GM12872 (cell line): ENCODE data around the gene MAN1A2.

Experiments used
- TF ChIP-seq, protein P1 (sequence below): IDR thresholded peaks from 3 replicates; pipeline ENCODE4 v1.5.1; 2011; ENCODE audit warnings: low read depth, mild to moderate bottlenecking, low read length, moderate library complexity; ENCODE audit not compliant: insufficient read depth

Gene MAN1A2

GRCh38 chr1:117398957-117399356, 31.7 kb downstream of the MAN1A2 start:
- TF ChIP-seq, protein P1, sequence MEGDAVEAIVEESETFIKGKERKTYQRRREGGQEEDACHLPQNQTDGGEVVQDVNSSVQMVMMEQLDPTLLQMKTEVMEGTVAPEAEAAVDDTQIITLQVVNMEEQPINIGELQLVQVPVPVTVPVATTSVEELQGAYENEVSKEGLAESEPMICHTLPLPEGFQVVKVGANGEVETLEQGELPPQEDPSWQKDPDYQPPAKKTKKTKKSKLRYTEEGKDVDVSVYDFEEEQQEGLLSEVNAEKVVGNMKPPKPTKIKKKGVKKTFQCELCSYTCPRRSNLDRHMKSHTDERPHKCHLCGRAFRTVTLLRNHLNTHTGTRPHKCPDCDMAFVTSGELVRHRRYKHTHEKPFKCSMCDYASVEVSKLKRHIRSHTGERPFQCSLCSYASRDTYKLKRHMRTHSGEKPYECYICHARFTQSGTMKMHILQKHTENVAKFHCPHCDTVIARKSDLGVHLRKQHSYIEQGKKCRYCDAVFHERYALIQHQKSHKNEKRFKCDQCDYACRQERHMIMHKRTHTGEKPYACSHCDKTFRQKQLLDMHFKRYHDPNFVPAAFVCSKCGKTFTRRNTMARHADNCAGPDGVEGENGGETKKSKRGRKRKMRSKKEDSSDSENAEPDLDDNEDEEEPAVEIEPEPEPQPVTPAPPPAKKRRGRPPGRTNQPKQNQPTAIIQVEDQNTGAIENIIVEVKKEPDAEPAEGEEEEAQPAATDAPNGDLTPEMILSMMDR: no peak

DNA sequence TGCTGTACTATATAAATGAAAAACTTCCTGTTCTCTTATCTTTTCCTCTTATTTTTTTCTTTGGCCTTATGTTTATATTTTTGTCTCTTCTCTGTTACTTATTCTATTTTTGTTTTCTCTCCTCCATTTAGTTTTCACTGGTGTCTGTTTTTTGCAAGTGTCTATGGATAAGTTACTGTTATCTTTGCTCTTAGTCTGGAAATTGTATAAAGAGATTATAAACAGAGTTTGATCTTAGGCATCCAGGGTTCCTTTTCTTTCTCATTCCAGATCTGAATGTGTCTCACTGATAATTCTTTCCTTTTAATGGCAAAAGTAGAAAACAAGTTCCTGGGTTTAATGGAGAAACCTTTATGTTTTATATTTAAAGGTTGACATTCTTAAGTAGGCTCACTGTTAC, 34.5 kb downstream of the MAN1A2 start:
- TF ChIP-seq, protein P1: no peak

GRCh38 chr1:117403597-117403996, 36.3 kb downstream of the MAN1A2 start:
- TF ChIP-seq, protein P1: no peak

- TF ChIP-seq, protein P1: no peak
Observed at GRCh38 chr1:117405042-117405441, 37.8 kb downstream of the MAN1A2 start.

DNA sequence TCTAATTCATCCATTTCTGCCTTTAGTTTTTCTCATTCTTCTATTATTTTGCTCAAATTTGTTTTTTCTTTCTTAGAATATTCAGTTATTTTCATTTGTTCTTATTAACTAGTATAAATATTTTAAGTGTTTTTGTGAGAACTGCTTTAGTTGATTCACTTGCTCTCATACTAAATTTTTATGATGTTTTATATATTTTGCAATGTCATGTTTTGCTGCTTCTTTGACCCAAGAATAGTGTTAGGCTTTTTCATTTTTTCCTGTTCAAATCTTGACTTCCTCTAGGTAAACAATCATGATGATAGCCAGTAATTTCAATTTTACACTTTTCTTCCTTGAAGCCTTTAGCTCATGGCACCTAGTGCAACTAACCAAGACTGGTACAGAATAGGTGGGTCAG, 45.2 kb downstream of the MAN1A2 start:
- TF ChIP-seq, protein P1: no peak

- TF ChIP-seq, protein P1: no peak
Observed at GRCh38 chr1:117413412-117413811, 46.2 kb downstream of the MAN1A2 start.

GRCh38 chr1:117414943-117415342, 47.7 kb downstream of the MAN1A2 start:
- TF ChIP-seq, protein P1: no peak

DNA sequence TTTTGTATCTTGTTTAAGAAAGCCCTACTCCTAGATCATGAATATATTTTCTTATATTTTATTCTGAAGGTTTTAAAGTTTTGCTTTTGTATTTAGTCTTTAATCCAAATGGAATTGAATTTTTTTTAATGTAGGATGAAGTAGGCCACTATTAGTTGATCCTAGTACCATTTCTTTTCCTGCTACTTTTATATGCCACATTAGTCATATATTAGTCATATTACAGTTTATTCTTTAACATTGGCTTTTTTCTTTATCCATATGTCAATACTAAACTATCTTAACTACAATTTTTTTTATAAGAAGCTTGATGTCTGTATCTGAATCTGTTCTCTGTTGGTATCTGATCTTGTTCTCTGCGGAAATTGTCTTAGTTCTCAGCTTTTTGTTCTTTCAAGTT, 48.8 kb downstream of the MAN1A2 start:
- TF ChIP-seq, protein P1: no peak
